Measurements from ENCODE around the gene NEMP1. TPM values are rescaled to one million over a fixed set of nuclear protein-coding genes. Genes with fewer than 3 reads are reported as not detected.

NEMP1 gene
- polyA plus RNA-seq, 1 donor (not counting 4 experiments of a cell fraction or from before 2014, with no cell fraction given) = 18.6 TPM

- no peak for FAIRE-seq
- no peak for DNase-seq (ENCODE audit: low read depth, low spot score)
- H3K79me2 ChIP-seq (ENCODE audit: control insufficient read depth, insufficient read depth, low read length) = peaks cover 6% of the 10 kb centered on the region
- dilution Hi-C loops (cut with MboI; ENCODE audit: extremely low pct_ligation_motif_present, low sequenced_read_pairs) = no loop called here
- no peak overlapping the region for H3K27ac ChIP-seq (ENCODE audit: control insufficient read depth, insufficient read depth, low read length)
- H3K27me3 ChIP-seq (ENCODE audit: control insufficient read depth, extremely low read depth, insufficient read depth, low read length) = no peaks in the 10 kb centered on the region
- H3K4me3 ChIP-seq (ENCODE audit: control insufficient read depth in 2 of 3, extremely low read depth in 1 of 3, insufficient read depth in 2 of 3, low read depth in 1 of 3, low read length in 3 of 3) = no peak overlapping the region
- no peak for TF ChIP-seq CTCF (optimal IDR thresholded peaks at IDR 0.05 in 1 of 3, IDR thresholded peaks at IDR 0.05 in 1 of 3, conservative IDR thresholded peaks at IDR 0.05 in 1 of 3; ENCODE audit: extremely low read depth in 1 of 3, insufficient read depth in 2 of 3, low read length in 3 of 3)
- no peak for TF ChIP-seq EZH2 (IDR thresholded peaks at IDR 0.05; ENCODE audit: low read length)
- no peak overlapping the region for H3K4me2 ChIP-seq (ENCODE audit: control insufficient read depth, extremely low read depth, insufficient read depth, low read depth, low read length)
- peaks cover 2% of the 10 kb centered on the region for H3K4me1 ChIP-seq (ENCODE audit: control insufficient read depth, extremely low read depth, insufficient read depth, low read length)
- H3K9ac ChIP-seq (ENCODE audit: control insufficient read depth, extremely low read depth, insufficient read depth, low read length) = no peak overlapping the region
- H3K9me3 ChIP-seq (ENCODE audit: control insufficient read depth, low read depth, low read length) = no peaks in the 10 kb centered on the region
- H4K20me1 ChIP-seq (ENCODE audit: control insufficient read depth, extremely low read depth, insufficient read depth, low read length) = no peaks in the 10 kb centered on the region
- peaks cover 4% of the 10 kb centered on the region for H3K9me1 ChIP-seq (ENCODE audit: control insufficient read depth, extremely low read depth, insufficient read depth, low read length)
- H2AFZ ChIP-seq (ENCODE audit: control insufficient read depth, low read length) = no peak overlapping the region
- peaks cover 33 to 49% of the 10 kb centered on the region in 2 experiments for H3K36me3 ChIP-seq (ENCODE audit: control insufficient read depth in 2 of 2, extremely low read depth in 1 of 2, insufficient read depth in 2 of 2, low read length in 2 of 2)
These were observed 25.8 kb upstream of the NEMP1 start for GRCh38 chr12:57104292-57104910.

- Histone ChIP-seq H3K36me3 (ENCODE audit: control insufficient read depth in 2 of 2, extremely low read depth in 1 of 2, insufficient read depth in 2 of 2, low read length in 2 of 2) (peaks cover 36 to 53% of the 10 kb centered on the region in 2 experiments), H3K27me3 (ENCODE audit: control insufficient read depth, extremely low read depth, insufficient read depth, low read length) (no peaks in the 10 kb centered on the region), H3K4me1 (ENCODE audit: control insufficient read depth, extremely low read depth, insufficient read depth, low read length) (no peaks in the 10 kb centered on the region), H3K9ac (ENCODE audit: control insufficient read depth, extremely low read depth, insufficient read depth, low read length) (no peak overlapping the region), H3K4me2 (ENCODE audit: control insufficient read depth, extremely low read depth, insufficient read depth, low read depth, low read length) (no peak overlapping the region), H3K79me2 (ENCODE audit: control insufficient read depth, insufficient read depth, low read length) (peaks cover 4% of the 10 kb centered on the region), H2AFZ (ENCODE audit: control insufficient read depth, low read length) (no peak overlapping the region), H4K20me1 (ENCODE audit: control insufficient read depth, extremely low read depth, insufficient read depth, low read length) (no peaks in the 10 kb centered on the region), H3K9me1 (ENCODE audit: control insufficient read depth, extremely low read depth, insufficient read depth, low read length) (peaks cover 4% of the 10 kb centered on the region), H3K9me3 (ENCODE audit: control insufficient read depth, low read depth, low read length) (no peaks in the 10 kb centered on the region), H3K4me3 (ENCODE audit: control insufficient read depth in 2 of 3, extremely low read depth in 1 of 3, insufficient read depth in 2 of 3, low read depth in 1 of 3, low read length in 3 of 3) (no peak overlapping the region), H3K27ac (ENCODE audit: control insufficient read depth, insufficient read depth, low read length) (no peak overlapping the region)
- TF ChIP-seq CTCF (optimal IDR thresholded peaks at IDR 0.05 in 1 of 3, IDR thresholded peaks at IDR 0.05 in 1 of 3, conservative IDR thresholded peaks at IDR 0.05 in 1 of 3; ENCODE audit: extremely low read depth in 1 of 3, insufficient read depth in 2 of 3, low read length in 3 of 3) (no peak), EZH2 (IDR thresholded peaks at IDR 0.05; ENCODE audit: low read length) (no peak)
- no peak for DNase-seq (ENCODE audit: low read depth, low spot score)
- no peak for FAIRE-seq
- dilution Hi-C loops (cut with MboI; ENCODE audit: extremely low pct_ligation_motif_present, low sequenced_read_pairs) = no loop called here
These were observed 25.3 kb upstream of the NEMP1 start for GRCh38 chr12:57103856-57104255.
